Sigmoid colon (tissue), 7 donors: ENCODE data around the gene COL25A1. TPM values are rescaled to one million over a fixed set of nuclear protein-coding genes. Genes with fewer than 3 reads are reported as not detected.

ENCODE experiments used
- DNase-seq: peaks from one replicate; pipeline ENCODE4 v3.0.0-alpha.2; 2019
- H3K27ac ChIP-seq, 4 donors: fragments of 200-600 bp; sonication (generic); one replicate each; pipeline ENCODE4 v1.5.1; 2016 to 2019; ENCODE audit warnings: mild to moderate bottlenecking in 1 of 4
- H3K27me3 ChIP-seq, 3 donors: fragments of 200-600 bp; sonication (generic); one replicate each; pipeline ENCODE4 v1.5.1; 2019; ENCODE audit warnings: mild to moderate bottlenecking in 1 of 3
- H3K36me3 ChIP-seq, 4 donors: fragments of 200-600 bp; sonication (generic); one replicate each; pipeline ENCODE4 v1.5.1; 2016 to 2019
- H3K4me1 ChIP-seq, 4 donors: fragments of 200-600 bp; sonication (generic); one replicate each; pipeline ENCODE4 v1.5.1; 2017 to 2019
- H3K4me3 ChIP-seq, 4 donors: fragments of 200-600 bp; sonication (generic); one replicate each; pipeline ENCODE4 v1.5.1; 2017 to 2019; ENCODE audit warnings: mild to moderate bottlenecking in 2 of 4, moderate library complexity in 1 of 4
- H3K9me3 ChIP-seq, 4 donors: fragments of 200-600 bp in 3 of 4; sonication (generic) in 3 of 4; one replicate each; pipeline versions ENCODE4 v1.5.1 to v1.6.1; 2013 to 2019
- CTCF ChIP-seq, 4 experiments: fragments of 450-650 bp in 3 of 4; fragments of 200-600 bp in 1 of 4; IDR thresholded peaks; one replicate each; pipeline ENCODE4 v1.5.1; 2016 to 2019; ENCODE audit warnings: antibody characterized with exemption in 4 of 4, mild to moderate bottlenecking in 3 of 4, moderate library complexity in 2 of 4
- EP300 ChIP-seq, 4 donors: sonication (generic); formaldehyde crosslinking; IDR thresholded peaks; one replicate each; pipeline ENCODE4 v1.6.1; 2017; ENCODE audit warnings: antibody characterized with exemption in 4 of 4
- POLR2A ChIP-seq, 2 donors: fragments of 450-650 bp; IDR thresholded peaks; one replicate each; pipeline ENCODE4 v1.6.1; 2016; ENCODE audit warnings: antibody characterized with exemption in 2 of 2, mild to moderate bottlenecking in 2 of 2, moderate library complexity in 2 of 2
- POLR2AphosphoS5 ChIP-seq, 4 donors: sonication (generic); formaldehyde crosslinking; IDR thresholded peaks; one replicate each; pipeline ENCODE4 v1.6.1; 2017; ENCODE audit warnings: antibody characterized with exemption in 4 of 4
- whole genome bisulfite sequencing, 2 donors: extraction: QIAGEN DNeasy Blood & Tissue Kit; methylation state at CpG; one replicate each; pipeline ENCODE4 v1.1.7; 2013; 5-methylcytosine and 5-hydroxymethylcytosine counted together
- intact Hi-C: fragments of 100-400 bp; cut with DNase I; formaldehyde crosslinking; loops from one replicate; pipeline ENCODE4 v1.15.1; 2023
- polyA plus RNA-seq, 3 donors: library from polyadenylated mRNA; stranded (reverse); fragments of 200-250 nt; gene quantifications; one replicate each; pipeline ENCODE4 v1.2.3, GENCODE V29; 2013
- total RNA-seq, 4 donors: library from RNA; depleted of rRNA; stranded (reverse); fragments of >200 nt; gene quantifications; one replicate each; pipeline ENCODE4 v1.1.0, GENCODE V29; 2016
- donor health status: healthy with polysubstance abuse.
- donor health status: Bipolar disorder and iron deficiency.
- donor health status: healthy.

The COL25A1 gene
- total and polyA plus RNA-seq, 7 donors = 0.15 to 1.4 (median 0.41) TPM; not detected in 2

GRCh38 chr4:108887034-108887433 lies 415.4 kb downstream of the COL25A1 start:
- no peak for DNase-seq
- H3K9me3 ChIP-seq = no peaks in the 10 kb centered on the region
- WGBS, 2 donors = 74 to 77% methylated on average over 5 of the region's 5 CpGs
- H3K4me1 ChIP-seq = no peaks in the 10 kb centered on the region
- intact Hi-C loops = no loop called here
- no peak overlapping the region for H3K27ac ChIP-seq
- H3K4me3 ChIP-seq = no peak overlapping the region
- TF ChIP-seq POLR2A (IDR thresholded peaks at IDR 0.05) (no peak), EP300 (IDR thresholded peaks at IDR 0.05) (no peak), CTCF (IDR thresholded peaks at IDR 0.05) (no peak), POLR2AphosphoS5 (IDR thresholded peaks at IDR 0.05) (no peak)
- H3K36me3 ChIP-seq = no peaks in the 10 kb centered on the region
- no peaks in the 10 kb centered on the region for H3K27me3 ChIP-seq

- H3K27me3 ChIP-seq = no peaks in the 10 kb centered on the region
- no peaks in the 10 kb centered on the region for H3K9me3 ChIP-seq
- H3K4me1 ChIP-seq = no peaks in the 10 kb centered on the region
- no peak overlapping the region for H3K4me3 ChIP-seq
- TF ChIP-seq EP300 (IDR thresholded peaks at IDR 0.05) (no peak), CTCF (IDR thresholded peaks at IDR 0.05) (no peak)
- intact Hi-C loops = no loop called here
- H3K27ac ChIP-seq = no peak overlapping the region
- 19 to 44% methylated on average over 1 of the region's 1 CpG for WGBS, 2 donors
- no peak for DNase-seq
- H3K36me3 ChIP-seq = no peaks in the 10 kb centered on the region
Measured at GRCh38 chr4:108885211-108885610, 417.2 kb downstream of the COL25A1 start.

- intact Hi-C loops = no loop called here
- Histone ChIP-seq H3K27ac (no peak overlapping the region), H3K4me1 (no peaks in the 10 kb centered on the region)
Measured at GRCh38 chr4:108884596-108884995, 417.9 kb downstream of the COL25A1 start.

GRCh38 chr4:108881986-108882385 lies 420.5 kb downstream of the COL25A1 start:
- H3K4me3 ChIP-seq = no peak overlapping the region
- no peak for DNase-seq
- H3K9me3 ChIP-seq = no peaks in the 10 kb centered on the region
- WGBS, 2 donors = 84 to 87% methylated on average over 4 of the region's 4 CpGs
- no peaks in the 10 kb centered on the region for H3K4me1 ChIP-seq
- no peaks in the 10 kb centered on the region for H3K36me3 ChIP-seq
- H3K27ac ChIP-seq = no peak overlapping the region
- no peaks in the 10 kb centered on the region for H3K27me3 ChIP-seq
- TF ChIP-seq POLR2A (IDR thresholded peaks at IDR 0.05) (no peak), POLR2AphosphoS5 (IDR thresholded peaks at IDR 0.05) (no peak), EP300 (IDR thresholded peaks at IDR 0.05) (no peak), CTCF (IDR thresholded peaks at IDR 0.05) (no peak)
- intact Hi-C loops = no loop called here

More at GRCh38 chr4:108884596-108884995, 417.9 kb downstream of the COL25A1 start:
- TF ChIP-seq POLR2AphosphoS5 (IDR thresholded peaks at IDR 0.05) (no peak), CTCF (IDR thresholded peaks at IDR 0.05) (no peak), POLR2A (IDR thresholded peaks at IDR 0.05) (no peak), EP300 (IDR thresholded peaks at IDR 0.05) (no peak)
- no peaks in the 10 kb centered on the region for H3K36me3 ChIP-seq
- H3K4me3 ChIP-seq = no peak overlapping the region
- H3K9me3 ChIP-seq = no peaks in the 10 kb centered on the region
- no peak for DNase-seq
- no peaks in the 10 kb centered on the region for H3K27me3 ChIP-seq

- 87 to 88% methylated on average over 3 of the region's 3 CpGs for WGBS, 2 donors
- intact Hi-C loops = no loop called here
Measured at GRCh38 chr4:108881190-108881589, 421.3 kb downstream of the COL25A1 start.

More at GRCh38 chr4:108881190-108881589, 421.3 kb downstream of the COL25A1 start:
- TF ChIP-seq POLR2AphosphoS5 (IDR thresholded peaks at IDR 0.05) = no peak
- no peak for TF ChIP-seq POLR2A (IDR thresholded peaks at IDR 0.05)
- no peak overlapping the region for H3K27ac ChIP-seq
- no peaks in the 10 kb centered on the region for H3K9me3 ChIP-seq
- no peaks in the 10 kb centered on the region for H3K27me3 ChIP-seq
- no peaks in the 10 kb centered on the region for H3K4me1 ChIP-seq
- no peaks in the 10 kb centered on the region for H3K36me3 ChIP-seq
- DNase-seq = no peak
- H3K4me3 ChIP-seq = no peak overlapping the region
